Measurements from ENCODE around the gene DRICH1. TPM values are rescaled to one million over a fixed set of nuclear protein-coding genes. Genes with fewer than 3 reads are reported as not detected.
"Not testable (repeated sequence)": the region's sequence is repeated elsewhere in the genome, so short reads cannot be mapped to it uniquely, and the experiment has no call there.

DRICH1 gene
- total and polyA plus RNA-seq, 2 of the 13 experiments (the other 11 are each of a cell fraction or from before 2014, with no cell fraction given) = 0.22 to 0.66 TPM

- H4K20me1 ChIP-seq (ENCODE audit: insufficient read depth, low read length); FAIRE-seq; ATAC-seq; H3K27ac ChIP-seq (ENCODE audit: extremely low read length, insufficient read depth, low read length); H3K9me3 ChIP-seq (ENCODE audit: low read length); H2AFZ ChIP-seq (ENCODE audit: low read length); H3K27me3 ChIP-seq (ENCODE audit: control insufficient read depth in 1 of 2, insufficient read depth in 2 of 2, low read length in 2 of 2); H3K4me2 ChIP-seq (ENCODE audit: low read depth, low read length); intact Hi-C loops (cut with micrococcal nuclease; ENCODE audit: unreplicated experiment); H3K36me3 ChIP-seq (replicated peaks in 1 of 2; ENCODE audit: control insufficient read depth in 1 of 2, insufficient read depth in 2 of 2, low read length in 2 of 2); BruUV-seq (replicated peaks); POLR2A ChIA-PET; H3K4me3 ChIP-seq (replicated peaks in 1 of 3; ENCODE audit: insufficient read depth in 1 of 3, low read depth in 2 of 3, low read length in 3 of 3); H3K9ac ChIP-seq (ENCODE audit: insufficient read depth, low read depth, low read length); CTCF ChIA-PET (ENCODE audit: low intra/inter-chr PET ratio, low total read pairs); H3K79me2 ChIP-seq (ENCODE audit: insufficient read depth, low read length); DNase-seq (ENCODE audit: low spot score); H3K4me1 ChIP-seq (ENCODE audit: insufficient read depth, low read length): not testable (repeated sequence)
- in situ Hi-C loops (cut with HindIII; ENCODE audit: extremely low pct_ligation_motif_present, low pct_unique_long_range_greater_than_20kb) = loop anchor here (25.0 kb wide), 1 partner anchor 411 kb away; no protein-coding TSS in a partner anchor
- WGBS (ENCODE audit: low lambda C conversion rate) = 6% methylated on average over 7 of the region's 8 CpGs
Observed at GRCh38 chr22:23573701-23574235, 58.4 kb downstream of the DRICH1 start.

- CTCF ChIA-PET (ENCODE audit: low intra/inter-chr PET ratio, low total read pairs); H4K20me1 ChIP-seq (ENCODE audit: insufficient read depth, low read length); H3K27ac ChIP-seq (ENCODE audit: extremely low read length, insufficient read depth, low read length); H3K27me3 ChIP-seq (ENCODE audit: control insufficient read depth in 1 of 2, insufficient read depth in 2 of 2, low read length in 2 of 2); intact Hi-C loops (cut with micrococcal nuclease; ENCODE audit: unreplicated experiment); FAIRE-seq; H3K36me3 ChIP-seq (replicated peaks in 1 of 2; ENCODE audit: control insufficient read depth in 1 of 2, insufficient read depth in 2 of 2, low read length in 2 of 2); ATAC-seq; H3K4me3 ChIP-seq (replicated peaks in 1 of 3; ENCODE audit: insufficient read depth in 1 of 3, low read depth in 2 of 3, low read length in 3 of 3); H3K4me2 ChIP-seq (ENCODE audit: low read depth, low read length); H3K9ac ChIP-seq (ENCODE audit: insufficient read depth, low read depth, low read length); H2AFZ ChIP-seq (ENCODE audit: low read length); H3K79me2 ChIP-seq (ENCODE audit: insufficient read depth, low read length); POLR2A ChIA-PET; DNase-seq (ENCODE audit: low spot score); BruUV-seq (replicated peaks); H3K9me3 ChIP-seq (ENCODE audit: low read length): not testable (repeated sequence)
- H3K4me1 ChIP-seq (ENCODE audit: insufficient read depth, low read length) = peaks cover 11% of the 10 kb centered on the region
- 0% methylated on average over 3 of the region's 13 CpGs for WGBS (ENCODE audit: low lambda C conversion rate)
- in situ Hi-C loops (cut with HindIII; ENCODE audit: extremely low pct_ligation_motif_present, low pct_unique_long_range_greater_than_20kb) = loop anchor here (25.0 kb wide), 1 partner anchor 411 kb away; no protein-coding TSS in a partner anchor
Observed at GRCh38 chr22:23573106-23573505, 59.0 kb downstream of the DRICH1 start.

GRCh38 chr22:23571486-23571885 lies 60.6 kb downstream of the DRICH1 start:
- Histone ChIP-seq H4K20me1 (ENCODE audit: insufficient read depth, low read length) (no peaks in the 10 kb centered on the region), H3K9me3 (ENCODE audit: low read length) (no peaks in the 10 kb centered on the region), H3K4me1 (ENCODE audit: insufficient read depth, low read length) (peaks cover 24% of the 10 kb centered on the region), H3K4me2 (ENCODE audit: low read depth, low read length) (no peak overlapping the region), H3K79me2 (ENCODE audit: insufficient read depth, low read length) (no peaks in the 10 kb centered on the region), H3K27ac (ENCODE audit: extremely low read length, insufficient read depth, low read length) (no peak overlapping the region), H3K36me3 (replicated peaks in 1 of 2; ENCODE audit: control insufficient read depth in 1 of 2, insufficient read depth in 2 of 2, low read length in 2 of 2) (no peaks in the 10 kb centered on the region), H3K9ac (ENCODE audit: insufficient read depth, low read depth, low read length) (no peak overlapping the region), H3K4me3 (replicated peaks in 1 of 3; ENCODE audit: insufficient read depth in 1 of 3, low read depth in 2 of 3, low read length in 3 of 3) (no peak overlapping the region), H2AFZ (ENCODE audit: low read length) (no peak overlapping the region), H3K27me3 (ENCODE audit: control insufficient read depth in 1 of 2, insufficient read depth in 2 of 2, low read length in 2 of 2) (peaks cover 1 to 6% of the 10 kb centered on the region in 2 experiments; a peak in 3 of 5 replicates)
- POLR2A ChIA-PET = no interaction called here
- no peak for ATAC-seq
- WGBS (ENCODE audit: low lambda C conversion rate) = 26% methylated on average over 4 of the region's 4 CpGs
- no peak for DNase-seq (ENCODE audit: low spot score)
- intact Hi-C loops (cut with micrococcal nuclease; ENCODE audit: unreplicated experiment) = no loop called here
- no TSS peak for BruUV-seq (replicated peaks)
- CTCF ChIA-PET (ENCODE audit: low intra/inter-chr PET ratio, low total read pairs) = no interaction called here
- in situ Hi-C loops (cut with HindIII; ENCODE audit: extremely low pct_ligation_motif_present, low pct_unique_long_range_greater_than_20kb) = loop anchor here (25.0 kb wide), 1 partner anchor 409 kb away; no protein-coding TSS in a partner anchor
- FAIRE-seq = no peak
- TF ChIP-seq ZBTB49 (CRISPR knock-in tag; IDR thresholded peaks at IDR 0.05; ENCODE audit: borderline replicate concordance) (no peak), ZNF550 (CRISPR knock-in tag; IDR thresholded peaks at IDR 0.05; ENCODE audit: borderline replicate concordance) (no peak), ZSCAN21 (CRISPR knock-in tag; IDR thresholded peaks at IDR 0.05; ENCODE audit: borderline replicate concordance) (no peak), HOMEZ (CRISPR knock-in tag; IDR thresholded peaks at IDR 0.05; ENCODE audit: low read depth) (no peak), ZNF160 (CRISPR knock-in tag; IDR thresholded peaks at IDR 0.05) (no peak), ZNF136 (CRISPR knock-in tag; IDR thresholded peaks at IDR 0.05; ENCODE audit: low read depth) (no peak), HNRNPL (IDR thresholded peaks at IDR 0.05; ENCODE audit: low read depth, low read length) (no peak), SMAD3 (CRISPR knock-in tag; IDR thresholded peaks at IDR 0.05) (no peak)
